Anterior cingulate cortex (tissue), 58 donors: Measurements from ENCODE around the gene MRPL23.

Experiments
- DNase-seq, 58 donors: peaks; one replicate each; lab custom pipeline; 2025; lab: John Stamatoyannopoulos, UW

Gene MRPL23

GRCh38 chr11:1920909-1921573 lies 26.1 kb upstream of the MRPL23 start:
- DNase-seq, result no peak

DNA sequence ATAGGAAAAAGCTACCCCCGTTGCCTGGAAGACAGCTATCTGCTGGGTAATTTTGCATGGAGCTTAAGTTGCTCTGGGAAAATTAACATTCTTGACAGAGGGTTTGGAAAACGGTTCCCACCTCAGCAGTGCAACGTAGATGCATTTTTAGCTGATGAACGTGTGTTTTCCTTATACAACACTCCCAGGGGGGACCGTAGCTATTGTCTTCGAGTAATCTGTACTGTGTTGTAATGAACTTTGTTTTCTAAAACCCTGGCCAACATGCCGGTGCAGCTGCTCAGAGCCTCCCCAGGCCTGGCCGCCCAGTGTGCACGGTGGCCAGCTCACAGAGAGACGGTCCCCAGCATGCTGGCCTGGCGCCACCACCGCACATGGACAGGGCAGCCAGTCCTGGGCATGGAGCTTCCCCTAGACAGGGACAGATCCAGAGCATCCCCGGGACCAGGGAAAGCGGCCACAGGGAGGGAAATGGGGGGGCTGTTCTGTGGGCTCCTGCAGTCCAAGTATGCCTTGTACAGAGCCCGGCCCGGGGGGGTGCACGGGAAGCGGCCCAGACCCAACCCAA lies 25.5 kb upstream of the MRPL23 start:
- peak in 16 of 58 donors; percentile 3 to 61 (median 20) for DNase-seq

GRCh38 chr11:1922481-1923081 lies 24.6 kb upstream of the MRPL23 start:
- DNase-seq, result no peak

DNA sequence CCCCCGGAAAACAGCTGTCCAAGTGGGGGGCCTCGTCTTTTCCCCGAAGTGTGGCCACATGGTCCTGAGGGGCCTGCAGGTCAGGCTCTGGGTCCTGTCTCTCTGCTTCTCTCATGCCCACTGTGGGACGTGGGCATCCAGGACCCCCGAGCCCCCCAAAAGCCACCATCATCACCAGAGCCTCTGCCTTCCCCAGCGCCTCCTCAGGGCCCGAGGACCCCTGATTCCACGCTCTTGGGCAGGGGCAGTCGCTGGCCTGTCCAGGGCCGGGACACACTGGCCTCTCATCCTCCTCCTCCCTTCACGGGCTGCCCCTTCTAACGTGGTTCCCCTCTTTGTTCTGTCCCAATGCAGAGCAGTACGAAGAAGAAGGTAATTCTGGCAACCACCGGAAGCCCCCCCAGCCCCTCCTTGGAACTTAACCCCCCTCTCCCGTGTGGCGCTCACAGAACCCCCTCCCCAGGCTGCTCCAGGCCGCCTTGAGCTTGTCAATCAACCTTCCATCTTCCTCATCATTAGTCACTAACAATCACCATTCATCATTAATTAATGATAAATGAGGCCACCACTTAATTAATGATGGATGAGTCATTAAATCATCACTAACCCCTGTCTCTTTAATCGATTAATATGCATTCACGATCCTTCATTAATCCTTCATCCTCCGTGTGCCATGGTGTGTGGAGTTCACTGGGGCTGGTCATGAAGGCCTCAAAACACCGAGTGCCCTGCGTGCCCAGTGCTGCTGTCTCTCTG lies 23.8 kb upstream of the MRPL23 start:
- no peak for DNase-seq

- DNase-seq, result no peak
Measured at GRCh38 chr11:1924181-1924580, 23.0 kb upstream of the MRPL23 start.

GRCh38 chr11:1924646-1925372 lies 22.3 kb upstream of the MRPL23 start:
- DNase-seq, result no peak

DNA sequence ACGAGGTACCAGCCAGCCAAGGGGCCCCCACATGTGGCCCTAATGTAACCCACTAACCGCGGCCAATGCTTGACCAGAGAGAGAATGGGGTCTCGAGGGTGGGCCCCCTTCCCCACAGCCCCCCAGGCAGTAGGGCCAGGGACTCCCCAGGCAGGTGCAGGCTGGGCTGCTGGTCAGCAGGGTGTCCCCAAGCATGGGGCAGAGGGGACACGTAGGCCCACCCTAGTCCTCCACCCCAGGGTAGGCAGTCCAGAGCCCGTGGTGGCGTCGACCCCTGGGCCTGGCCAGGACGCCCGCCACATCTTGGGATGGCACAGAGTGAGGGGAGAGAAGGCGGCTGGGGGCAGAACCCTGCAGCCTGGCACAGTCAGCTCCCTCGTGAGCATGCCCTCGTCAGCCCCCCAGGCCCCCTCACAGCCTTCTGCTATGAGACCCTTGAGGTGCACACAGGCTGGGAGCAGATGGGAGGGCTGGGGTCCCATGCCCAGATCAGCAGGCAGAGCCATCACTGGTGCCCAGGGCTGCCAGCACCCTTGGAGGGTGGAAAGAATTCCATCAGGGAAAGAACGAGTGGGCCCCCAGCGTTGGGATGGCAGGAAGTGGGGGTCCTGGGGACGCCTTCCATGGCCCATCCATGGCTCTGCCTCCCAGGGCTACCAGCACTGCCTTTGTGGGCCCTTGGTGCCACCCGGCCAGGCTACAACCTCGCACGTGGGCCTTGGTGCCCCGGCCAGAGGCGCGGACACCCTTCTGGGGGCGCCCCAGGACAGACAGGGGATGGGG lies 21.6 kb upstream of the MRPL23 start:
- DNase-seq, result no peak

DNA sequence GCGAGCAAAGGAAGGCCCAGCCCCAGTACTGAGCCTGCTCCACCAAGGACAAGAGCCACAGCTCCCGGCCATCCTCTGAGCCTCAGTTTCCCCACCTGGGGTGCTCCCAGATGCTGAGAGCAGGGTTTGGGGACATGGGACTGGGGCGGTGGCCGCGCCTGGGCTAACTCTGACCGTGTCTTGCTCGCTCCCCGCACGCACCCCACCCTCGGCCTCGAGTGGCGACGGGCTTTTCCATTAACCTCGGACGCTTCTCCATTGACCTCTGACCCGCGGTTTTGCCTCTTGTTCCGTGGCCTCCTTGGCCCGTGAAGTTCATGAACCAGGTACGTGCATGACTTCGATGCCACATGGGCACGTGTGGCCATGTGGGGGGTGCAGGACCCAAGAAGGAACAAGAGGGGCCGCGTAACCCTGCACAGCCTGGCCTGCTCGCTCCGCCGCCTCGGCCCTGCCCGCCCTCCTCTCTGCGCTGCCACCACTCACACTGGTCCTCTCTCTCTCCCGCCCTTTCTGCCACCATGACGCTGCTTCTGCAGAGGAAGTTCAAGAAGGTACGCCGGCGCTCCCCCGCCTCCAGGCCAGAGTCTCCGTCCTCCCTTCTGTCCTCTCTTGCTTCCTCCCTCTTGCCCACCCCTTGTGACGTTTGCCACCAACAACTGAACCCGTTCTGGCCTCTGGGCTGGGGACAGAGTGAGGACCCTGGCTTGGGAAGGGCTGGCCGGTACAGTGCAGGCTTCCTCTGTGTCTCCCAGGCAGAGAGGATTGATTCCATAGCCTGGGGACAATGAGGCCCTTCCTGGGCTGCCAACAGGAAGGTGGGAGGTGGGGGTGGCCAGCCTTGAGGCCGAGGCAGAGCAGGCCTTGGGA lies 20.7 kb upstream of the MRPL23 start:
- DNase-seq, result no peak

DNA sequence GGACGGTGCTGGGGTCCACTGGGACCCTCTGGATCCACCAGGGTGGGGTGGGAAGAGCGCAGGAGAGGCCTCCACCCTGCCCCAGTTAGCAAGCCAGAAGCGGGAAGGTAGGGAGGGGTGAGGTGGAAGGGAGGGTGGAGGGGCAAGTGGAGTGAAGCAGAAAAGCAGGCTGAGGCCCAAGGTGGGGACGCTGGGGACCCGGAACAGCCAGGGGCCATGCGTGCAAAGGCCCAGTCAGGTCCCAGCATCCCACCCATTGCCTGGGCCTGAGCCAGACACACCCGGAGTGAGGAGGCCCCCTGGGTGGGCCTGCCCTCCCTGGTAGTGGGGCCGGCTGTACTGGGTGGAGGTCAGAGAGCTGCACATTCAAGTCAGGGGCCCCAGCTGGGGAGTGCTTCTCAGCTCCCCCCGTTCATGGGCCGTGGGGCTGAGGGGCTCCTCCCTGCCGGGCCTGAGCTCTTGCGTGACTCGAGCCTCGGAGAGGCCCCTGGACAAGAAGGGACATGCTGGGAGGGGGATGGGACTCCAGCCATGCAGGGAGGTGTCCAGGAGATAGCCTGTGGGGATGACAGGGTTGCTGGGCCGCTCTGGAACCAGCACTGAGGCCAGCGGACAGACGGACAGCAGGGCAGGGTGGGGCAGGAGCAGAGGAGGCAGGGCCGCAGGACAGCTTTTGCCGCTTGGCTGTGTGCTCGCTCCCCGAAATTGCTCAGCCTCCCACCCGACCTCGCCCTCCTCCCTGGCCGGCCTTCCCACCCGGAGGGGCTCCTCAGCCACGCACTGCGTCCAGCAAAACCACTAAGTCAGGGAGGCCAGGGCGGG lies 19.9 kb upstream of the MRPL23 start:
- DNase-seq, result no peak

GRCh38 chr11:1927848-1928469 lies 19.2 kb upstream of the MRPL23 start:
- no peak for DNase-seq

DNA sequence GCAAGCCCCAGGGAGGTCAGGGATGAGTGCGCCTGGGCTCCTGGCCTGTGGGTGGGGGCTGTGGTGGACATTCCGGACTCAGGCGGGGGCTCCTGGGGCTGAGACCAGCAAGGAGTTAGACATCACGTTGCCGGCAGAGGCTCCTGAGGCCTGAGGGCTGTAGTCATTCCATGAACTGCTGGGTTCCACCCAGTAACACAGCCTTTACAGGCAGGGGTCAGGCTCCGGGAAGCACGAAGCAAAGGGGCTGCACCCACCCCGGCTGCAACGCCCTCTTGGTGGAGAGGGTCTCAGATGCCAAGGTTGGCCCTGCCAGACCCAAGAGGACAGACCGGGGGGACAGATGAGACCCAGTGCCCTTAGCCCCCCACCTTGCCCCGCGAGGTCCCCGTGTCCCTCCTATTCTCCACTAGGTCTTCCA lies 18.7 kb upstream of the MRPL23 start:
- no peak for DNase-seq

GRCh38 chr11:1928891-1929541 lies 18.1 kb upstream of the MRPL23 start:
- DNase-seq, result no peak

- DNase-seq, result no peak
Measured at GRCh38 chr11:1929621-1930461, 17.3 kb upstream of the MRPL23 start.

- DNase-seq, result no peak
Measured at GRCh38 chr11:1930462-1930830, 16.7 kb upstream of the MRPL23 start.

DNA sequence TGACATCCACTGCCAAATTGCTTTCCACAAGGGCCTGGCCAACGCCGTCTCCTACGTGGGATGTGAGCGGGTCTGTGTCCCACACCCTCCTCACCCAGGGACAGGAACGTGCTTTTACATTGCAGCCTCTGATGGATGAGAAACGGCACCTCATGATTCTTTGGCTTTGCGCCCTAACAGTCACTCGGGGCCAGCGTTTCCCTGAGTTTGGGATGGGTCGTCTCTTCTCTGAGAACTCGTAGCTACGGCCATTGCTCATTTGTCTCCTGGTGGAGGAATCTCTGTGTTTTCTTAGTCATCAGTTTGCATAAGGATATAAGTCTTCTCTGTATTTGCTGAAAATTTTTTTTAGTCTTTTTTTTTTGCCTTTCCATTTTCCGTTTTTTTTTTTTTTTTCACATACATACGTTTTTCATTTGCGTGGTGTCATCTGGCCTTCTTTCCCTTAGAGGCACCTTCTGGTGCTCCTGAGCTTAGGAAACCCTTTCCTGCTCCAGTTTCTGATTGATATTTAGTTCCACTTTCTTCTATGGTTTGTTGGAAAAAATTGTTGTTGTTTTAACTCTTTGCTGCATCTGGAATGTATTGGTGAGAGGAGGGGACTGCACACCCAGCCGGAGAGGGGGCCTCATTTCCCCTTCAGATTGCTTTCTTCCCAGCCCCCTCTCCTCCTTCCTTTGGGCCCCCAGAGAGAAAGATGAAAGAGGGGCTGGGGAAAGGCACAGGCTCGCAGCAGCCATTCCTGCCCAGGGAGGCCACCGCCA lies 15.6 kb upstream of the MRPL23 start:
- DNase-seq, result no peak

DNA sequence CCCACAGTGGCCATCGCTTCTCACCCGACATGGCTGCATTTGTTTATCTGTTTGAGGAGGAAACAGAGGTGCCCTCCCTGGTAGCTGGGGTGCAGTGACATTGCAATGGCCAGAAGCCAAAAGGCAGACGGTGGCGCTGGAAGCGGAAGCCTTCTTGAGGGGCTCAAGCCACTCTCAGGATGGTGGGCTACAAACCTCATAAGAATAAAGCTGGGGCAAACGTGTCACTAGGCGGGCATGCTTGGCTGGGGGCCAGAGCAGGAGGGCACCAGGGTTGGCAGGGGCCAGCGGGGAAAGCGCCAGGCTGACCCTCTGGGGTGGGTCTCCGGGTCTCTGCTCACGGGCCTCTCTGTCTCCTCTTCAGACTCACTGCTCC lies 15.0 kb upstream of the MRPL23 start:
- DNase-seq, result no peak
